ENCODE measurements around the gene RAPGEF2. TPM values are rescaled to one million over a fixed set of nuclear protein-coding genes. Genes with fewer than 3 reads are reported as not detected.
"Not testable (repeated sequence)": the region's sequence is repeated elsewhere in the genome, so short reads cannot be mapped to it uniquely, and the experiment has no call there.

RAPGEF2 gene
- total RNA-seq, result 22.3 and 38.9 TPM in 2 replicates

- no peak for TF ChIP-seq CTCF (conservative IDR thresholded peaks at IDR 0.05; ENCODE audit: low read depth, low read length)
- no peak for DNase-seq (ENCODE audit: low read depth)
- peak within 1 kb of the TSS; percentile 87 for H3K4me3 ChIP-seq (ENCODE audit: low read depth, low read length)
Measured at GRCh38 chr4:159102622-159103383, at the start of gene RAPGEF2. Gene RAPGEF2 (plus strand): TSS chr4:159103079. CDS start chr4:159104163, 1,084 bp downstream.

- TF ChIP-seq CTCF (conservative IDR thresholded peaks at IDR 0.05; ENCODE audit: low read depth, low read length), result no peak
- no peak overlapping the region for H3K4me3 ChIP-seq (ENCODE audit: low read depth, low read length)
- no peak for DNase-seq (ENCODE audit: low read depth)
Measured at GRCh38 chr4:159055833-159056232, 47.0 kb upstream of the RAPGEF2 start.

GRCh38 chr4:159060161-159060560, 42.7 kb upstream of the RAPGEF2 start:
- no peak for DNase-seq (ENCODE audit: low read depth)
- no peak for TF ChIP-seq CTCF (conservative IDR thresholded peaks at IDR 0.05; ENCODE audit: low read depth, low read length)
- H3K4me3 ChIP-seq (ENCODE audit: low read depth, low read length), result no peak overlapping the region

- DNase-seq (ENCODE audit: low read depth), result no peak
- no peak overlapping the region for H3K4me3 ChIP-seq (ENCODE audit: low read depth, low read length)
- TF ChIP-seq CTCF (conservative IDR thresholded peaks at IDR 0.05; ENCODE audit: low read depth, low read length), result no peak
Measured at GRCh38 chr4:159062381-159062780, 40.5 kb upstream of the RAPGEF2 start.

GRCh38 chr4:159065513-159066240, 37.2 kb upstream of the RAPGEF2 start:
- no peak for DNase-seq (ENCODE audit: low read depth)
- TF ChIP-seq CTCF (conservative IDR thresholded peaks at IDR 0.05; ENCODE audit: low read depth, low read length), result no peak
- H3K4me3 ChIP-seq (ENCODE audit: low read depth, low read length), result no peak overlapping the region

- not testable (repeated sequence) for H3K4me3 ChIP-seq (ENCODE audit: low read depth, low read length); DNase-seq (ENCODE audit: low read depth)
Measured at GRCh38 chr4:159068139-159068538, 34.7 kb upstream of the RAPGEF2 start.

- TF ChIP-seq CTCF (conservative IDR thresholded peaks at IDR 0.05; ENCODE audit: low read depth, low read length), result no peak
- no peak for DNase-seq (ENCODE audit: low read depth)
- H3K4me3 ChIP-seq (ENCODE audit: low read depth, low read length), result no peak overlapping the region
Measured at GRCh38 chr4:159069922-159070321, 33.0 kb upstream of the RAPGEF2 start.

All from epithelial cell of proximal tubule (primary cell).